ENCODE results near the gene ENTREP3.
"Not testable (repeated sequence)": the region's sequence is repeated elsewhere in the genome, so short reads cannot be mapped to it uniquely, and the experiment has no call there.

ENTREP3 gene

DNA sequence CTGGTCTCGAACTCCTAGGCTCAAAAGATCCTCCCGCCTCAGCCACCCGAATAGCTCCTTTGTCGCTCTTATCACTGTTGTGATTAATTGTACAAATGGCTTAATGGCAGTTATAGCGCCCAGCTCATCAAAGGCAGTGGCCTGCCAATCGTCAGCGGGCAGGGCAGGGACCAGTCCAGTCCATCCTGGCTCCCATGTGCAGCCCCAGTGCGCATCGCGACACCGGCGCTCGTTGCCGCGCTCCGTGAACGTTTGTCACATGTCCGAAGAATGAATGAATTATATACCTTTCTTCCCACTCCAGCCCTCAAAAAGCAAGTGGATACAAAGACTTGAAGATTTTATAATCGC, 28.4 kb downstream of the ENTREP3 start:
- no peaks in the 10 kb centered on the region for H3K27me3 Mint-ChIP-seq (ENCODE audit: low read depth)
- peaks cover 26% of the 10 kb centered on the region for H3K4me1 Mint-ChIP-seq
- H3K4me3 Mint-ChIP-seq, result peak overlapping the region; percentile 87 to 93 (median 89)
- H3K36me3 Mint-ChIP-seq (ENCODE audit: low read depth), result peaks cover 4% of the 10 kb centered on the region
- no peaks in the 10 kb centered on the region for H3K9me3 Mint-ChIP-seq
- TF ChIP-seq, protein P1, sequence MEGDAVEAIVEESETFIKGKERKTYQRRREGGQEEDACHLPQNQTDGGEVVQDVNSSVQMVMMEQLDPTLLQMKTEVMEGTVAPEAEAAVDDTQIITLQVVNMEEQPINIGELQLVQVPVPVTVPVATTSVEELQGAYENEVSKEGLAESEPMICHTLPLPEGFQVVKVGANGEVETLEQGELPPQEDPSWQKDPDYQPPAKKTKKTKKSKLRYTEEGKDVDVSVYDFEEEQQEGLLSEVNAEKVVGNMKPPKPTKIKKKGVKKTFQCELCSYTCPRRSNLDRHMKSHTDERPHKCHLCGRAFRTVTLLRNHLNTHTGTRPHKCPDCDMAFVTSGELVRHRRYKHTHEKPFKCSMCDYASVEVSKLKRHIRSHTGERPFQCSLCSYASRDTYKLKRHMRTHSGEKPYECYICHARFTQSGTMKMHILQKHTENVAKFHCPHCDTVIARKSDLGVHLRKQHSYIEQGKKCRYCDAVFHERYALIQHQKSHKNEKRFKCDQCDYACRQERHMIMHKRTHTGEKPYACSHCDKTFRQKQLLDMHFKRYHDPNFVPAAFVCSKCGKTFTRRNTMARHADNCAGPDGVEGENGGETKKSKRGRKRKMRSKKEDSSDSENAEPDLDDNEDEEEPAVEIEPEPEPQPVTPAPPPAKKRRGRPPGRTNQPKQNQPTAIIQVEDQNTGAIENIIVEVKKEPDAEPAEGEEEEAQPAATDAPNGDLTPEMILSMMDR (IDR thresholded peaks at IDR 0.05; ENCODE audit: unreplicated experiment in 3 of 3), result peak in 2 of 3 experiments; percentile 17 to 21
- H3K27ac Mint-ChIP-seq, result peak overlapping the region; percentile 91 to 99 (median 97)

DNA sequence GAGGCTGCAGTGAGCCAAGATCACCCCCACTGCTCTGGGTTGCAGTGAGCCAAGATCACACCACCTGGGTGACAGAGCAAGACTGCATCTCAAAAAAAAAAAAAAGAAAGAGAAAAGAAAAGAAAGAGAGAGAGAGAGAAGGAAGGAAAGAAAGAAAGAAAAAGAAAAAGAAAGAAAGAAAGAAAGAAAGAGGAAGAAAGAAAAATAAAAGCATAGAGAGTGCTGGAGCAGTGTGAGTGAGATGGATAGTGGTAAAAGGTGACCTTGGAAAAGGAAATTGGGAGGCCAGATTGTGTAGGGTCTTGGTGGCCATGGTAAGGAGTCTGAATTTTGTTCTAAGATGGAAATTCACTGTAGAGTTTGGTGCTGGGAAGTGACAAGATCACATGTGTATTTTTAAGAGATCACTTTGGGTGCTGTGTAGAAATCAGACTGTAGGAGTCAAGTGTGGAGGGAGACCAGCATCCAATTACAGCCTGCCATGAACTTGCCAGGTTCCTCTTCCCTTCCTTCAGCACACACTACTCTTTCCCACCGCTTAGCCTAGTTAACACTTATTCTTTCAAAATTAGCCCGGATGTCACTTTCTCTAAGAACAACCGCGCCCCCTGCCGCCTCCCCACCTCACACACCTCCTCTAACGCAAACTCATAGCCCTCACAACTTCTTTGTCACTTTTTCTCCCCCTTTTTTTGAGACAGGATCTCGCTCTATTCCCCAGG, 28.9 kb downstream of the ENTREP3 start:
- Mint-ChIP-seq H3K27ac (peak overlapping the region; percentile 91 to 99 (median 97)), H3K27me3 (ENCODE audit: low read depth) (no peaks in the 10 kb centered on the region), H3K4me3 (peak overlapping the region; percentile 87 to 93 (median 89)), H3K4me1 (peaks cover 21% of the 10 kb centered on the region), H3K36me3 (ENCODE audit: low read depth) (peaks cover 4% of the 10 kb centered on the region), H3K9me3 (no peaks in the 10 kb centered on the region)
- TF ChIP-seq, protein P1 (IDR thresholded peaks at IDR 0.05; ENCODE audit: unreplicated experiment in 3 of 3), result peak; percentile 35 to 42 (median 42)

DNA sequence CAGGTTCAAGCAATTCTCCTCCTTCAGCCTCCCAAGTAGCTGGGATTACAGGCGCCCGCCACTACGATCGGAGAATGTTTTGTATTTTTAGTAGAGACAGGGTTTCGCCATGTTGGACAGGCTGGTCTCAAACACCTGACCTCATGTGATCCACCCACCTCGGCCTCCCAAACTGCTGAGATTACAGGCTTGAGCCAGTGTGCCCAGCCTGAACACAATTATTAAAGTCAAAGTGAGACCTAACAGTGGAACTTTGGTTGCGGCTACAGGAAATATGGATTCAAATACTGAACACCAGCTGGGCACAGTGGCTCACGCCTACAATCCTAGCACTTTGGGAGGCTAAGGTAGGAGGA, 29.9 kb downstream of the ENTREP3 start:
- Mint-ChIP-seq H3K4me3 (peak overlapping the region; percentile 54 to 93 (median 89)), H3K27ac (peak overlapping the region; percentile 48 to 97 (median 70)), H3K4me1 (peaks cover 19% of the 10 kb centered on the region)
- H3K27me3 Mint-ChIP-seq (ENCODE audit: low read depth); H3K36me3 Mint-ChIP-seq (ENCODE audit: low read depth); H3K9me3 Mint-ChIP-seq: not testable (repeated sequence)

DNA sequence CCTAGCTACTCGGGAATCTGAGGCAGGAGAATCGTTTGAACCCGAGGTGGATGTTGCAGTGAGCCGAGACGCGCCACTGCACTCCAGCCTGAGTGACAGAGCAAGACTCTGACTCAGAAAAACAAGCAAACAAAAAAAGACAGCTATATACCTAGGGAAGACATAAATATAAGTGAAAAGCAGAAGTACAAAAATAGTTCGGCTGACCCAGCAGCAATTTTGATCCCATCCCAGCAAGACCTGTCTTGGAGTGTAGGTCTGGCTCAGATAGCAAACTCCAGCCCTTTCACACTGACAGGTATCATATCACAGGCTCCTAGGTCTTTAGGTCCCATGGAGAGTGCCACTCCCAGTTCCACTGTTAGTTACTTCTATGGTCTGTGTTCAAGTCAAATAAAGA, 32.2 kb downstream of the ENTREP3 start:
- no peak overlapping the region for H3K4me3 Mint-ChIP-seq
- peaks cover 4% of the 10 kb centered on the region for H3K36me3 Mint-ChIP-seq (ENCODE audit: low read depth)
- no peaks in the 10 kb centered on the region for H3K9me3 Mint-ChIP-seq
- no peaks in the 10 kb centered on the region for H3K27me3 Mint-ChIP-seq (ENCODE audit: low read depth)
- H3K27ac Mint-ChIP-seq, result peak overlapping the region in 1 of 3 experiments; percentile 48
- H3K4me1 Mint-ChIP-seq, result peaks cover 31% of the 10 kb centered on the region
- TF ChIP-seq, protein P1 (IDR thresholded peaks at IDR 0.05; ENCODE audit: unreplicated experiment in 3 of 3), result no peak

DNA sequence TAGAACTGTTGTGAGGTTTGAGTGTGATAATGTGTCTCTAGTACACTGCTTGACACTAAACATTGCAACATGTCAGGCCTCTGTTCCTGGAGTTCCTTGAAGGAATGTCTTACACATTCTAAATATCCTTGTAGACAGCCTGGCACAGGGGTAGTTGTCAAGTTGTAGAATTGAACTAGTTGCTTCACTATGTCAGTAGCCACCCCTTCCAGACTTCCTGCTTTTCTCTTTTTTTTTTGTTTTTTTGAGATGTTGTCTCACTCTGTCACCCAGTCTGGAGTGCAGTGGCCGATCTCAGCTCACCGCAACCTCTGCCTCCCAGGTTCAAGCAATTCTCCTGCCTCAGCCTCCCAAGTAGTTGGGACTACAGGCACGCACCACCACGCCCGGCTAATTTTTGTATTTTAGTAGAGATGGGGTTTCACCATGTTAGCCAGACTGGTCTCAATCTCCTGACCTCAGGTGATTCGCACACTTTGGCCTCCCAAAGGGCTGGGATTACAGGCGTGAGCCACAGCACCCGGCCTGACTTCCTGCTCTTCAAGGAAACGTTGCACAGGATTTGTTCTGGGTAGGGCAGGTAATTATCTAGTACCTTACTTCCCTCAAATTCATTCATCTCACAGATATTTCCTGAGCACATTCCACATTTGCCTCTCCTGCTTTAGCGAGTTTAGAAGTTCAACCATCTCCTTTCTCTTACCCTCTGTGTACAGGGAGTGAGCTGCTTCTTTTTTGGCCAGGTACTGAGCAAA, 34.9 kb downstream of the ENTREP3 start:
- peaks cover 21% of the 10 kb centered on the region for H3K4me1 Mint-ChIP-seq
- H3K4me3 Mint-ChIP-seq; H3K27me3 Mint-ChIP-seq (ENCODE audit: low read depth); H3K9me3 Mint-ChIP-seq; H3K36me3 Mint-ChIP-seq (ENCODE audit: low read depth): not testable (repeated sequence)
- H3K27ac Mint-ChIP-seq, result peak overlapping the region in 1 of 3 experiments; percentile 67

DNA sequence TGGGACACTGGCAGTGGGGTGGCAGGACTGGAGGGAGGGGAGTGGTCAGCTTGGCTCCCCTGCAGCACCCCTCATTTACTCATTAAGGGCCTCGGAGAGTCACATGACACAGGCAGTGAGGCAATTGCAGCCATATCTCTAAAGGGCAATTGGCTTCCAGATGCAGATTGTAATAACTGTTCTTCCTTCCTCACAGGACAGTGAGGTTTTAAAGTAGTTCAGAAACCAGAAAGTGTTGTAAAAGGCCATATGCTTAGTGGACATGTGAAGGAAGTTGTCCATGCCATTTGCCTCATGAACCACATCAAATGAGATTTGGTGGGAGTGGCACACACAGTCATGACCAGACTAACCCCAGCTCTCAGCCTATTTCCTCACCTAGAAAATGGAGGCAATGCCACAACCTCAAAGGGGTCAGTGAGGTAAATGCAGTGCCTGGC, 35.7 kb downstream of the ENTREP3 start:
- Mint-ChIP-seq H3K27me3 (ENCODE audit: low read depth) (no peaks in the 10 kb centered on the region), H3K36me3 (ENCODE audit: low read depth) (peaks cover 16% of the 10 kb centered on the region), H3K27ac (peak overlapping the region; percentile 67 to 94 (median 87)), H3K4me3 (peak overlapping the region; percentile 70 to 76 (median 73)), H3K4me1 (peaks cover 17% of the 10 kb centered on the region), H3K9me3 (no peaks in the 10 kb centered on the region)
- TF ChIP-seq, protein P1 (IDR thresholded peaks at IDR 0.05; ENCODE audit: unreplicated experiment in 3 of 3), result no peak

Data from nephron (organoid).